ENCODE data around the gene PM20D2.

The PM20D2 gene

GRCh38 chr6:89173634-89174033 lies 27.8 kb downstream of the PM20D2 start:
- Histone ChIP-seq H3K79me2 (ENCODE audit: insufficient read depth, low read length) (no peaks in the 10 kb centered on the region), H4K20me1 (ENCODE audit: insufficient read depth, low read length) (no peaks in the 10 kb centered on the region), H3K27ac (ENCODE audit: low read depth, low read length, poor library complexity, severe bottlenecking) (no peak overlapping the region), H3K9ac (ENCODE audit: low read length) (no peak overlapping the region), H3K9me2 (ENCODE audit: low read depth, low read length) (no peaks in the 10 kb centered on the region), H3K9me3 (ENCODE audit: low read length) (no peaks in the 10 kb centered on the region), H3K4me3 (ENCODE audit: low read depth, low read length, poor library complexity, severe bottlenecking) (no peak overlapping the region), H3K36me3 (ENCODE audit: insufficient read depth, low read length) (no peaks in the 10 kb centered on the region; the same call in 1 of the 2 replicates), H3F3A (ENCODE audit: insufficient read depth, low read length) (no peaks in the 10 kb centered on the region), H3K4me1 (ENCODE audit: insufficient read depth, low read length, severe bottlenecking) (no peaks in the 10 kb centered on the region), H3K4me2 (ENCODE audit: low read length) (no peak overlapping the region), H3K27me3 (ENCODE audit: insufficient read depth, low read length) (no peaks in the 10 kb centered on the region), H2AFZ (ENCODE audit: low read length) (no peak overlapping the region)
- no peak for TF ChIP-seq CTCF (IDR thresholded peaks at IDR 0.05; ENCODE audit: low read length)
- TF ChIP-seq EZH2 (IDR thresholded peaks at IDR 0.05; ENCODE audit: borderline replicate concordance, low read length), result no peak

- Histone ChIP-seq H3K79me2 (ENCODE audit: insufficient read depth, low read length) (no peaks in the 10 kb centered on the region), H3K27me3 (ENCODE audit: insufficient read depth, low read length) (no peaks in the 10 kb centered on the region; the same call in 1 of the 2 replicates), H3K9me2 (ENCODE audit: low read depth, low read length) (no peaks in the 10 kb centered on the region), H2AFZ (ENCODE audit: low read length) (no peak overlapping the region), H3K36me3 (ENCODE audit: insufficient read depth, low read length) (no peaks in the 10 kb centered on the region), H3F3A (ENCODE audit: insufficient read depth, low read length) (no peaks in the 10 kb centered on the region), H3K4me2 (ENCODE audit: low read length) (no peak overlapping the region), H3K4me1 (ENCODE audit: insufficient read depth, low read length, severe bottlenecking) (no peaks in the 10 kb centered on the region), H3K4me3 (ENCODE audit: low read depth, low read length, poor library complexity, severe bottlenecking) (no peak overlapping the region), H3K9ac (ENCODE audit: low read length) (no peak overlapping the region), H4K20me1 (ENCODE audit: insufficient read depth, low read length) (no peaks in the 10 kb centered on the region), H3K9me3 (ENCODE audit: low read length) (no peaks in the 10 kb centered on the region), H3K27ac (ENCODE audit: low read depth, low read length, poor library complexity, severe bottlenecking) (no peak overlapping the region)
- TF ChIP-seq CTCF (IDR thresholded peaks at IDR 0.05; ENCODE audit: low read length) (no peak), EZH2 (IDR thresholded peaks at IDR 0.05; ENCODE audit: borderline replicate concordance, low read length) (no peak)
These were observed 34.3 kb downstream of the PM20D2 start for GRCh38 chr6:89180112-89180511.

GRCh38 chr6:89180971-89181370 lies 35.1 kb downstream of the PM20D2 start:
- H3K79me2 ChIP-seq (ENCODE audit: insufficient read depth, low read length), result no peaks in the 10 kb centered on the region
- no peaks in the 10 kb centered on the region for H4K20me1 ChIP-seq (ENCODE audit: insufficient read depth, low read length)

More at GRCh38 chr6:89180971-89181370, 35.1 kb downstream of the PM20D2 start:
- H3K4me2 ChIP-seq (ENCODE audit: low read length), result no peak overlapping the region
- H3K9ac ChIP-seq (ENCODE audit: low read length), result no peak overlapping the region
- no peak overlapping the region for H3K27ac ChIP-seq (ENCODE audit: low read depth, low read length, poor library complexity, severe bottlenecking)
- no peaks in the 10 kb centered on the region for H3K36me3 ChIP-seq (ENCODE audit: insufficient read depth, low read length)
- TF ChIP-seq EZH2 (IDR thresholded peaks at IDR 0.05; ENCODE audit: borderline replicate concordance, low read length) (no peak), CTCF (IDR thresholded peaks at IDR 0.05; ENCODE audit: low read length) (no peak)
- H3K4me1 ChIP-seq (ENCODE audit: insufficient read depth, low read length, severe bottlenecking), result no peaks in the 10 kb centered on the region
- H3K9me2 ChIP-seq (ENCODE audit: low read depth, low read length), result no peaks in the 10 kb centered on the region
- no peaks in the 10 kb centered on the region for H3K9me3 ChIP-seq (ENCODE audit: low read length)
- H3K27me3 ChIP-seq (ENCODE audit: insufficient read depth, low read length), result no peaks in the 10 kb centered on the region; the same call in 1 of the 2 replicates
- no peak overlapping the region for H2AFZ ChIP-seq (ENCODE audit: low read length)
- H3K4me3 ChIP-seq (ENCODE audit: low read depth, low read length, poor library complexity, severe bottlenecking), result no peak overlapping the region
- no peaks in the 10 kb centered on the region for H3F3A ChIP-seq (ENCODE audit: insufficient read depth, low read length)

Measured in OCI-LY1 (cell line).